Ovary (tissue), 3 donors: ENCODE measurements around the gene HYPK.

Experiments used
- EP300 ChIP-seq: sonication (generic); formaldehyde crosslinking; IDR thresholded peaks from one replicate; pipeline ENCODE4 v1.6.1; 2017; ENCODE audit warnings: antibody characterized with exemption
- POLR2A ChIP-seq: fragments of 450-650 bp; IDR thresholded peaks from one replicate; pipeline ENCODE4 v1.6.1; 2017; ENCODE audit warnings: antibody characterized with exemption, mild to moderate bottlenecking, moderate library complexity
- TF ChIP-seq, protein P1 (sequence below), 3 donors: fragments of 450-650 bp in 2 of 3; fragments of 200-600 bp in 1 of 3; IDR thresholded peaks; one replicate each; pipeline versions ENCODE4 v1.5.1 to v1.8.0; 2016 to 2022; ENCODE audit warnings: antibody characterized with exemption in 3 of 3, mild to moderate bottlenecking in 1 of 3
- donor health status: DM: no; HTN: no; CAD: no.

DNA sequence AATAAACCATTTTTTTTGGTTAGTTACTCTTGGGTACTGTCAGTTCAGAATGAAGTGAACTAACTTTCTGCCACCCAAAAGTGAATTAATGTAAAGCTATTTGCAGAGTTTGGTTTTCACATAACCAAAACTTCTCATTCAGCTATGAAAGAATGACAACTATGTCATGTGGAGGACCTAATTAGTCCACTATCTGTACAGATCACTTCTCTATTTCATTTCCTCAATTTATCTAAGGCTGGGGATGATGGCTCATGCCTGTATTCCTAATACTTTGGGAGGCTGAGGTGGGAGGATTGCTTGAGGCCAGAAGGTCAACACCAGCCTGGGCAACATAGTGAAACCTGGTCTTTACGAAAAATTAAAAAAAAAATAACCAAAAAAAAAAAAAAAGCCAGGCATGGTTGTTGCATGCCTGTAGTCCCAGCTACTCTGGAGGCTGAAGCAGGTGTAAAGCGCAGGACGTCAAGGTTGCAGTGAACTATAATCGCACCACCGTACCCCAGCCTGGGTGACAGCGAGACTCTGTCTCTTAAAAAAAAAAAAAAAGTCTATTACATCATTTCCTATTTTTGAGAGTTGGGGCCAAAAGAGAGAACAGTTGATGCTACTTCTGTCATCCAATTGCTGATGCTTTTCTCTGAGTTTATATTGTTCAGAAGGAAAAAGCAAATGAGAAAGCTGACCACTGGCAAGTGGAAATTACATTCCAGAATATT lies 8.7 kb downstream of the HYPK start:
- TF ChIP-seq, protein P1, sequence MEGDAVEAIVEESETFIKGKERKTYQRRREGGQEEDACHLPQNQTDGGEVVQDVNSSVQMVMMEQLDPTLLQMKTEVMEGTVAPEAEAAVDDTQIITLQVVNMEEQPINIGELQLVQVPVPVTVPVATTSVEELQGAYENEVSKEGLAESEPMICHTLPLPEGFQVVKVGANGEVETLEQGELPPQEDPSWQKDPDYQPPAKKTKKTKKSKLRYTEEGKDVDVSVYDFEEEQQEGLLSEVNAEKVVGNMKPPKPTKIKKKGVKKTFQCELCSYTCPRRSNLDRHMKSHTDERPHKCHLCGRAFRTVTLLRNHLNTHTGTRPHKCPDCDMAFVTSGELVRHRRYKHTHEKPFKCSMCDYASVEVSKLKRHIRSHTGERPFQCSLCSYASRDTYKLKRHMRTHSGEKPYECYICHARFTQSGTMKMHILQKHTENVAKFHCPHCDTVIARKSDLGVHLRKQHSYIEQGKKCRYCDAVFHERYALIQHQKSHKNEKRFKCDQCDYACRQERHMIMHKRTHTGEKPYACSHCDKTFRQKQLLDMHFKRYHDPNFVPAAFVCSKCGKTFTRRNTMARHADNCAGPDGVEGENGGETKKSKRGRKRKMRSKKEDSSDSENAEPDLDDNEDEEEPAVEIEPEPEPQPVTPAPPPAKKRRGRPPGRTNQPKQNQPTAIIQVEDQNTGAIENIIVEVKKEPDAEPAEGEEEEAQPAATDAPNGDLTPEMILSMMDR (IDR thresholded peaks at IDR 0.05), result no peak
- no peak for TF ChIP-seq EP300
- no peak for TF ChIP-seq POLR2A
